Mesodermal cell (in vitro differentiated cells): ENCODE data around the gene DYNC1I2.
A peak's percentile ranks its signal among the peaks of the same experiment; 100 is the strongest.

Experiments
- H3K27ac ChIP-seq: 2 replicates; pipeline ENCODE4 v1.7.0; 2013; ENCODE audit warnings: mild to moderate bottlenecking, low read depth, low read length, moderate library complexity; ENCODE audit not compliant: severe bottlenecking
- H3K36me3 ChIP-seq: 2 replicates; pipeline ENCODE4 v1.7.1; 2013; ENCODE audit warnings: mild to moderate bottlenecking, low read length, moderate library complexity; ENCODE audit not compliant: control insufficient read depth, insufficient read depth
- H3K4me1 ChIP-seq: one replicate; pipeline ENCODE4 v1.7.1; 2013; ENCODE audit warnings: mild to moderate bottlenecking, low read length; ENCODE audit not compliant: insufficient read depth, control insufficient read depth, poor library complexity, severe bottlenecking
- H3K4me3 ChIP-seq: 2 replicates; pipeline ENCODE4 v1.7.0; 2013; ENCODE audit warnings: low read length, control low read depth, mild to moderate bottlenecking; ENCODE audit not compliant: insufficient read depth, poor library complexity, severe bottlenecking; ENCODE audit errors: extremely low read depth
- H3K9me3 ChIP-seq: 2 replicates; pipeline ENCODE4 v1.7.1; 2013; ENCODE audit warnings: mild to moderate bottlenecking, low read length, moderate library complexity; ENCODE audit not compliant: control insufficient read depth
- WGBS, 2 experiments: methylation state at CpG; one replicate each; pipeline ENCODE4 v1.1.5; 2013; ENCODE audit warnings: missing lambda C conversion rate in 2 of 2; ENCODE audit not compliant: insufficient coverage in 2 of 2; 5-methylcytosine and 5-hydroxymethylcytosine counted together

The DYNC1I2 gene

GRCh38 chr2:171678619-171679018 is 8.7 kb upstream of the DYNC1I2 start:
- Histone ChIP-seq H3K36me3 (no peaks in the 10 kb centered on the region), H3K9me3 (no peaks in the 10 kb centered on the region), H3K27ac (no peak overlapping the region), H3K4me3 (no peak overlapping the region), H3K4me1 (no peaks in the 10 kb centered on the region)
- 90 to 100% methylated on average over 1 of the region's 1 CpG for WGBS, 2 experiments

GRCh38 chr2:171688129-171688465 is 828 bp downstream of the DYNC1I2 start:
- no peaks in the 10 kb centered on the region for H3K4me1 ChIP-seq
- H3K4me3 ChIP-seq: peak overlapping the region; percentile 93
- H3K27ac ChIP-seq: peak overlapping the region; percentile 80
- H3K9me3 ChIP-seq: no peaks in the 10 kb centered on the region
- H3K36me3 ChIP-seq: peaks cover 24% of the 10 kb centered on the region
- 0% methylated on average over 3 to 10 of the region's 10 CpGs for WGBS, 2 experiments

GRCh38 chr2:171692331-171692730 is 5.1 kb downstream of the DYNC1I2 start:
- Histone ChIP-seq H3K36me3 (peaks cover 56% of the 10 kb centered on the region), H3K4me3 (no peak overlapping the region), H3K9me3 (no peaks in the 10 kb centered on the region), H3K4me1 (no peaks in the 10 kb centered on the region), H3K27ac (no peak overlapping the region)
- WGBS, 2 experiments: no CpG with 5 or more reads among the region's 1 CpG

- no peak overlapping the region for H3K4me3 ChIP-seq
- WGBS, 2 experiments: 91 to 100% methylated on average over 3 to 5 of the region's 7 CpGs
- H3K27ac ChIP-seq: no peak overlapping the region
Measured at GRCh38 chr2:171702781-171703556, 15.7 kb downstream of the DYNC1I2 start.

GRCh38 chr2:171703574-171704347 is 16.5 kb downstream of the DYNC1I2 start:
- H3K9me3 ChIP-seq: no peaks in the 10 kb centered on the region
- H3K27ac ChIP-seq: no peak overlapping the region
- no peak overlapping the region for H3K4me3 ChIP-seq
- WGBS, 2 experiments: 60 to 64% methylated on average over 3 to 4 of the region's 4 CpGs
- no peaks in the 10 kb centered on the region for H3K4me1 ChIP-seq
- H3K36me3 ChIP-seq: peaks cover 36% of the 10 kb centered on the region

More at GRCh38 chr2:171702781-171703556, 15.7 kb downstream of the DYNC1I2 start:
- no peaks in the 10 kb centered on the region for H3K4me1 ChIP-seq
- peaks cover 40% of the 10 kb centered on the region for H3K36me3 ChIP-seq
- H3K9me3 ChIP-seq: no peaks in the 10 kb centered on the region

GRCh38 chr2:171706152-171706803 is 19.0 kb downstream of the DYNC1I2 start:
- no peaks in the 10 kb centered on the region for H3K4me1 ChIP-seq
- H3K4me3 ChIP-seq: no peak overlapping the region
- peaks cover 26% of the 10 kb centered on the region for H3K36me3 ChIP-seq
- no peaks in the 10 kb centered on the region for H3K9me3 ChIP-seq
- H3K27ac ChIP-seq: no peak overlapping the region
- WGBS, 2 experiments: no CpG with 5 or more reads among the region's 2 CpGs

- 100% methylated on average over 1 of the region's 1 CpG; no CpG with 5 or more reads in 1 of the 2 experiments for WGBS, 2 experiments
- H3K36me3 ChIP-seq: peaks cover 16% of the 10 kb centered on the region
- no peak overlapping the region for H3K4me3 ChIP-seq
- no peaks in the 10 kb centered on the region for H3K9me3 ChIP-seq
- H3K4me1 ChIP-seq: peaks cover 4% of the 10 kb centered on the region
- H3K27ac ChIP-seq: no peak overlapping the region
Measured at GRCh38 chr2:171707752-171708151, 20.5 kb downstream of the DYNC1I2 start.

GRCh38 chr2:171709011-171709685 is 21.9 kb downstream of the DYNC1I2 start:
- no peak overlapping the region for H3K27ac ChIP-seq
- H3K4me1 ChIP-seq: peaks cover 4% of the 10 kb centered on the region
- H3K4me3 ChIP-seq: no peak overlapping the region
- WGBS, 2 experiments: no CpG with 5 or more reads among the region's 3 CpGs
- H3K36me3 ChIP-seq: peaks cover 9% of the 10 kb centered on the region
- no peaks in the 10 kb centered on the region for H3K9me3 ChIP-seq

- H3K27ac ChIP-seq: no peak overlapping the region
- no peak overlapping the region for H3K4me3 ChIP-seq
- no peaks in the 10 kb centered on the region for H3K9me3 ChIP-seq
- H3K4me1 ChIP-seq: peaks cover 4% of the 10 kb centered on the region
- peaks cover 14% of the 10 kb centered on the region for H3K36me3 ChIP-seq
Measured at GRCh38 chr2:171711351-171711750, 24.1 kb downstream of the DYNC1I2 start.

GRCh38 chr2:171712051-171712450 is 24.8 kb downstream of the DYNC1I2 start:
- H3K4me1 ChIP-seq: peaks cover 4% of the 10 kb centered on the region
- peaks cover 14% of the 10 kb centered on the region for H3K36me3 ChIP-seq
- WGBS, 2 experiments: 76% methylated on average over 2 of the region's 2 CpGs; no CpG with 5 or more reads in 1 of the 2 experiments
- H3K4me3 ChIP-seq: no peak overlapping the region
- H3K9me3 ChIP-seq: no peaks in the 10 kb centered on the region
- H3K27ac ChIP-seq: peak overlapping the region; percentile 57
